ENCODE results near the gene OSBPL2.

OSBPL2 gene

GRCh38 chr20:62314711-62315302, 76.5 kb downstream of the OSBPL2 start:
- TF ChIP-seq POLR2AphosphoS5 (IDR thresholded peaks at IDR 0.05; ENCODE audit: low read depth, low read length) (no peak), TAF1 (IDR thresholded peaks at IDR 0.05; ENCODE audit: borderline replicate concordance, low read depth, low read length) (no peak), POLR2A (IDR thresholded peaks at IDR 0.05; ENCODE audit: low read depth, low read length) (no peak)
- DNase-seq (ENCODE audit: insufficient read length) (no peak), FAIRE-seq (no peak)

- TF ChIP-seq TAF1 (IDR thresholded peaks at IDR 0.05; ENCODE audit: borderline replicate concordance, low read depth, low read length), result no peak
- TF ChIP-seq POLR2A (IDR thresholded peaks at IDR 0.05; ENCODE audit: low read depth, low read length), result no peak
- TF ChIP-seq POLR2AphosphoS5 (IDR thresholded peaks at IDR 0.05; ENCODE audit: low read depth, low read length), result no peak
- no peak for DNase-seq (ENCODE audit: insufficient read length)
- no peak for FAIRE-seq
These were observed 77.5 kb downstream of the OSBPL2 start for GRCh38 chr20:62315773-62316172.

- no peak for TF ChIP-seq POLR2A (IDR thresholded peaks at IDR 0.05; ENCODE audit: low read depth, low read length)
- TF ChIP-seq TAF1 (IDR thresholded peaks at IDR 0.05; ENCODE audit: borderline replicate concordance, low read depth, low read length), result no peak
- TF ChIP-seq POLR2AphosphoS5 (IDR thresholded peaks at IDR 0.05; ENCODE audit: low read depth, low read length), result no peak
- FAIRE-seq (no peak), DNase-seq (ENCODE audit: insufficient read length) (no peak)
These were observed 78.2 kb downstream of the OSBPL2 start for GRCh38 chr20:62316331-62317166.

- FAIRE-seq, result no peak
These were observed 78.9 kb downstream of the OSBPL2 start for GRCh38 chr20:62317167-62317655.

GRCh38 chr20:62318400-62319345, 80.4 kb downstream of the OSBPL2 start:
- no peak for FAIRE-seq
- no peak for DNase-seq (ENCODE audit: insufficient read length)
- TF ChIP-seq POLR2A (IDR thresholded peaks at IDR 0.05; ENCODE audit: low read depth, low read length), result no peak
- no peak for TF ChIP-seq POLR2AphosphoS5 (IDR thresholded peaks at IDR 0.05; ENCODE audit: low read depth, low read length)
- TF ChIP-seq TAF1 (IDR thresholded peaks at IDR 0.05; ENCODE audit: borderline replicate concordance, low read depth, low read length), result no peak

More at GRCh38 chr20:62317167-62317655, 78.9 kb downstream of the OSBPL2 start:
- no peak for DNase-seq (ENCODE audit: insufficient read length)
- no peak for TF ChIP-seq POLR2AphosphoS5 (IDR thresholded peaks at IDR 0.05; ENCODE audit: low read depth, low read length)
- TF ChIP-seq POLR2A (IDR thresholded peaks at IDR 0.05; ENCODE audit: low read depth, low read length), result no peak
- TF ChIP-seq TAF1 (IDR thresholded peaks at IDR 0.05; ENCODE audit: borderline replicate concordance, low read depth, low read length), result no peak

GRCh38 chr20:62319346-62319909, 81.1 kb downstream of the OSBPL2 start:
- FAIRE-seq (no peak), DNase-seq (ENCODE audit: insufficient read length) (no peak)
- TF ChIP-seq POLR2A (IDR thresholded peaks at IDR 0.05; ENCODE audit: low read depth, low read length) (no peak), POLR2AphosphoS5 (IDR thresholded peaks at IDR 0.05; ENCODE audit: low read depth, low read length) (no peak), TAF1 (IDR thresholded peaks at IDR 0.05; ENCODE audit: borderline replicate concordance, low read depth, low read length) (no peak)

GRCh38 chr20:62320581-62321354, 82.4 kb downstream of the OSBPL2 start:
- DNase-seq (ENCODE audit: insufficient read length), result no peak
- TF ChIP-seq TAF1 (IDR thresholded peaks at IDR 0.05; ENCODE audit: borderline replicate concordance, low read depth, low read length) (no peak), POLR2A (IDR thresholded peaks at IDR 0.05; ENCODE audit: low read depth, low read length) (no peak), POLR2AphosphoS5 (IDR thresholded peaks at IDR 0.05; ENCODE audit: low read depth, low read length) (no peak)
- FAIRE-seq, result no peak

- FAIRE-seq, result no peak
- no peak for TF ChIP-seq TAF1 (IDR thresholded peaks at IDR 0.05; ENCODE audit: borderline replicate concordance, low read depth, low read length)
- TF ChIP-seq POLR2A (IDR thresholded peaks at IDR 0.05; ENCODE audit: low read depth, low read length), result no peak
- no peak for TF ChIP-seq POLR2AphosphoS5 (IDR thresholded peaks at IDR 0.05; ENCODE audit: low read depth, low read length)
- peak; percentile 60 for DNase-seq (ENCODE audit: insufficient read length)
These were observed 83.2 kb downstream of the OSBPL2 start for GRCh38 chr20:62321521-62321948.

GRCh38 chr20:62321975-62322374, 83.7 kb downstream of the OSBPL2 start:
- DNase-seq (ENCODE audit: insufficient read length) (no peak), FAIRE-seq (no peak)
- TF ChIP-seq POLR2A (IDR thresholded peaks at IDR 0.05; ENCODE audit: low read depth, low read length) (no peak), TAF1 (IDR thresholded peaks at IDR 0.05; ENCODE audit: borderline replicate concordance, low read depth, low read length) (no peak), POLR2AphosphoS5 (IDR thresholded peaks at IDR 0.05; ENCODE audit: low read depth, low read length) (no peak)

GRCh38 chr20:62322492-62323041, 84.2 kb downstream of the OSBPL2 start:
- TF ChIP-seq TAF1 (IDR thresholded peaks at IDR 0.05; ENCODE audit: borderline replicate concordance, low read depth, low read length) (no peak), POLR2AphosphoS5 (IDR thresholded peaks at IDR 0.05; ENCODE audit: low read depth, low read length) (no peak), POLR2A (IDR thresholded peaks at IDR 0.05; ENCODE audit: low read depth, low read length) (no peak)
- no peak for DNase-seq (ENCODE audit: insufficient read length)
- no peak for FAIRE-seq
